KG1 (cell line): ENCODE results near the gene PORCN.

Source experiments
- DNase-seq: peaks from one replicate; lab custom pipeline; 2025; lab: John Stamatoyannopoulos, UW

Gene PORCN

GRCh38 chrX:48476919-48477318 lies 31.9 kb upstream of the PORCN start:
- no peak for DNase-seq

GRCh38 chrX:48477960-48478755 lies 30.6 kb upstream of the PORCN start:
- DNase-seq, result no peak

GRCh38 chrX:48478806-48479205 lies 30.0 kb upstream of the PORCN start:
- no peak for DNase-seq

- DNase-seq, result no peak
These were observed 28.6 kb upstream of the PORCN start for GRCh38 chrX:48480142-48480541.

- no peak for DNase-seq
These were observed 28.2 kb upstream of the PORCN start for GRCh38 chrX:48480583-48480982.

- DNase-seq, result no peak
These were observed 26.3 kb upstream of the PORCN start for GRCh38 chrX:48482526-48482925.

- DNase-seq, result no peak
These were observed 21.4 kb upstream of the PORCN start for GRCh38 chrX:48487362-48487798.

- DNase-seq, result no peak
These were observed 20.8 kb upstream of the PORCN start for GRCh38 chrX:48488034-48488433.

- DNase-seq, result no peak
These were observed 19.5 kb upstream of the PORCN start for GRCh38 chrX:48489296-48489695.

- DNase-seq, result no peak
These were observed 18.9 kb upstream of the PORCN start for GRCh38 chrX:48489892-48490291.

- DNase-seq, result no peak
These were observed 18.1 kb upstream of the PORCN start for GRCh38 chrX:48490661-48491060.

- no peak for DNase-seq
These were observed 17.0 kb upstream of the PORCN start for GRCh38 chrX:48491809-48492208.

GRCh38 chrX:48492293-48492910 lies 16.4 kb upstream of the PORCN start:
- no peak for DNase-seq

GRCh38 chrX:48493890-48494364 lies 14.9 kb upstream of the PORCN start:
- DNase-seq, result no peak

GRCh38 chrX:48496660-48497059 lies 12.1 kb upstream of the PORCN start:
- no peak for DNase-seq

- no peak for DNase-seq
These were observed 10.9 kb upstream of the PORCN start for GRCh38 chrX:48497871-48498270.

- DNase-seq, result no peak
These were observed 10.4 kb upstream of the PORCN start for GRCh38 chrX:48498374-48498809.

GRCh38 chrX:48504261-48504660 lies 4.5 kb upstream of the PORCN start:
- no peak for DNase-seq

- DNase-seq, result no peak
These were observed 3.3 kb upstream of the PORCN start for GRCh38 chrX:48505481-48505880.

- no peak for DNase-seq
These were observed 1.5 kb upstream of the PORCN start for GRCh38 chrX:48507246-48507645.

- DNase-seq, result no peak
These were observed 426 bp downstream of the PORCN start for GRCh38 chrX:48509245-48509590.

- DNase-seq, result no peak
These were observed 827 bp downstream of the PORCN start for GRCh38 chrX:48509619-48510018.

GRCh38 chrX:48511560-48511959 lies 2.8 kb downstream of the PORCN start:
- DNase-seq, result no peak
